ENCODE measurements around the gene MPV17L.

GRCh38 chr16:15403392-15403995 is 7.9 kb downstream of the MPV17L start:
- TF ChIP-seq CTCF (IDR thresholded peaks at IDR 0.05) (no peak), POLR2A (IDR thresholded peaks at IDR 0.05) (no peak)
